T follicular helper cell (primary cell): ENCODE measurements around the gene TXLNA.
A peak's percentile ranks its signal among the peaks of the same experiment; 100 is the strongest.
"Not testable (repeated sequence)": the region's sequence is repeated elsewhere in the genome, so short reads cannot be mapped to it uniquely, and the experiment has no call there.

Experiments used
- DNase-seq: peaks from one replicate; pipeline ENCODE4 v3.0.0-alpha.2; 2020; ENCODE audit warnings: low read depth
- total RNA-seq, 2 experiments: gene quantifications; one replicate each; lab custom pipeline; 2026; lab: John Stamatoyannopoulos, UW

Gene TXLNA
- 165 to 281 reads per million in 2 experiments for total RNA-seq

GRCh38 chr1:32179443-32180185, at the start of gene TXLNA:
TSS of gene TXLNA (plus strand) at chr1:32179675. CDS start at chr1:32180346, 671 bp downstream.
- DNase-seq, result peak; percentile 80

- DNase-seq, result not testable (repeated sequence)
Observed at GRCh38 chr1:32133950-32134280, 45.6 kb upstream of the TXLNA start.

- no peak for DNase-seq
Observed at GRCh38 chr1:32137111-32137510, 42.4 kb upstream of the TXLNA start.

GRCh38 chr1:32138965-32139364, 40.5 kb upstream of the TXLNA start:
- no peak for DNase-seq

GRCh38 chr1:32142446-32143301, 36.8 kb upstream of the TXLNA start:
- DNase-seq, result no peak

- not testable (repeated sequence) for DNase-seq
Observed at GRCh38 chr1:32143302-32143695, 36.2 kb upstream of the TXLNA start.

GRCh38 chr1:32144033-32144432, 35.4 kb upstream of the TXLNA start:
- no peak for DNase-seq

GRCh38 chr1:32147799-32148198, 31.7 kb upstream of the TXLNA start:
- not testable (repeated sequence) for DNase-seq

- DNase-seq, result no peak
Observed at GRCh38 chr1:32150847-32151246, 28.6 kb upstream of the TXLNA start.

- no peak for DNase-seq
Observed at GRCh38 chr1:32151319-32151787, 28.1 kb upstream of the TXLNA start.

- no peak for DNase-seq
Observed at GRCh38 chr1:32159189-32159588, 20.3 kb upstream of the TXLNA start.

- no peak for DNase-seq
Observed at GRCh38 chr1:32163405-32163804, 16.1 kb upstream of the TXLNA start.

GRCh38 chr1:32165633-32166032, 13.8 kb upstream of the TXLNA start:
- DNase-seq, result not testable (repeated sequence)

- DNase-seq, result no peak
Observed at GRCh38 chr1:32170991-32171390, 8.5 kb upstream of the TXLNA start.

GRCh38 chr1:32172621-32173245, 6.7 kb upstream of the TXLNA start:
- DNase-seq, result no peak

GRCh38 chr1:32178380-32179192, 889 bp upstream of the TXLNA start:
- no peak for DNase-seq

- DNase-seq, result no peak
Observed at GRCh38 chr1:32179193-32179442, 357 bp upstream of the TXLNA start.

- DNase-seq, result no peak
Observed at GRCh38 chr1:32180186-32181060, 948 bp downstream of the TXLNA start.

- DNase-seq, result no peak
Observed at GRCh38 chr1:32181065-32181464, 1.6 kb downstream of the TXLNA start.

GRCh38 chr1:32181563-32181962, 2.1 kb downstream of the TXLNA start:
- DNase-seq, result no peak

GRCh38 chr1:32182060-32182459, 2.6 kb downstream of the TXLNA start:
- no peak for DNase-seq
